Activated CD4-positive, alpha-beta memory T cell treated with anti-CD3 and anti-CD28 coated beads, Interleukin-2, amount 10 ng/mL, durations not matched to agents 7 days and 5 days (primary cell): ENCODE data around the gene SLC26A3. TPM values are rescaled to one million over a fixed set of nuclear protein-coding genes. Genes with fewer than 3 reads are reported as not detected.
A peak's percentile ranks its signal among the peaks of the same experiment; 100 is the strongest.

Experiments used
- CTCF ChIA-PET: fragments of 350-600 bp; sonication (Branson Sonifier 250); formaldehyde crosslinking; loops from one replicate; lab custom pipeline; 2021; ENCODE audit warnings: antibody characterized with exemption, inconsistent platforms; lab: Charles Lee
- POLR2A ChIA-PET: fragments of 350-600 bp; sonication (Branson Sonifier 250); formaldehyde crosslinking; loops from one replicate; lab custom pipeline; 2021; ENCODE audit warnings: antibody characterized with exemption; lab: Charles Lee
- DNase-seq: peaks from one replicate; pipeline ENCODE4 v3.0.0-alpha.2; 2020
- H3K27ac Mint-ChIP-seq: one replicate; pipeline ENCODE4 v1.8.0; 2021; ENCODE audit warnings: mild to moderate bottlenecking, mixed read lengths
- H3K27me3 Mint-ChIP-seq: one replicate; pipeline ENCODE4 v1.8.0; 2021; ENCODE audit warnings: mixed read lengths
- H3K36me3 Mint-ChIP-seq: one replicate; pipeline ENCODE4 v1.8.0; 2021; ENCODE audit warnings: low read depth, mixed read lengths
- H3K4me1 Mint-ChIP-seq: one replicate; pipeline ENCODE4 v1.8.0; 2021; ENCODE audit warnings: mixed read lengths
- H3K4me3 Mint-ChIP-seq: one replicate; pipeline ENCODE4 v1.8.0; 2021; ENCODE audit warnings: mild to moderate bottlenecking, mixed read lengths
- H3K9me3 Mint-ChIP-seq: one replicate; pipeline ENCODE4 v1.8.0; 2021; ENCODE audit warnings: mixed read lengths
- total RNA-seq, 2 experiments: library from RNA; stranded (reverse); gene quantifications; one replicate each; pipeline ENCODE4 v1.2.3, GENCODE V29; 2021

The SLC26A3 gene
- total RNA-seq, 2 experiments from 2014 or later = not detected

- H3K4me1 Mint-ChIP-seq = no peaks in the 10 kb centered on the region
- CTCF ChIA-PET = interaction anchor here (0.8 to 2.8 kb wide), 7 partner anchors 17 to 262 kb away, joined by 3 to 19 read pairs (median 4); no protein-coding TSS in a partner anchor
- H3K27ac Mint-ChIP-seq = no peak overlapping the region
- H3K36me3 Mint-ChIP-seq = no peaks in the 10 kb centered on the region
- peaks cover 16% of the 10 kb centered on the region for H3K27me3 Mint-ChIP-seq
- POLR2A ChIA-PET = interaction anchor here (1.0 kb wide), 1 partner anchor 64 kb away, joined by 4 read pairs; no protein-coding TSS in a partner anchor
- H3K4me3 Mint-ChIP-seq = no peak overlapping the region
- peak; percentile 53 for DNase-seq
- H3K9me3 Mint-ChIP-seq = no peaks in the 10 kb centered on the region
Measured at GRCh38 chr7:107725138-107725740, 77.8 kb downstream of the SLC26A3 start.

- Mint-ChIP-seq H3K36me3 (peaks cover 2% of the 10 kb centered on the region), H3K9me3 (no peaks in the 10 kb centered on the region), H3K27me3 (peaks cover 16% of the 10 kb centered on the region), H3K4me3 (no peak overlapping the region), H3K27ac (no peak overlapping the region), H3K4me1 (no peaks in the 10 kb centered on the region)
- CTCF ChIA-PET = interaction anchor here (0.7 to 2.8 kb wide), 3 partner anchors 10 to 576 kb away, joined by 3 to 19 read pairs (median 4); no protein-coding TSS in a partner anchor
- POLR2A ChIA-PET = no interaction called here
- DNase-seq = no peak
Measured at GRCh38 chr7:107723255-107723654, 79.8 kb downstream of the SLC26A3 start.

GRCh38 chr7:107721286-107721685, 81.7 kb downstream of the SLC26A3 start:
- no peaks in the 10 kb centered on the region for H3K9me3 Mint-ChIP-seq
- no peak for DNase-seq
- no peaks in the 10 kb centered on the region for H3K4me1 Mint-ChIP-seq
- H3K27me3 Mint-ChIP-seq = peaks cover 1% of the 10 kb centered on the region
- CTCF ChIA-PET = no interaction called here
- H3K4me3 Mint-ChIP-seq = no peak overlapping the region
- H3K36me3 Mint-ChIP-seq = peaks cover 3% of the 10 kb centered on the region
- POLR2A ChIA-PET = no interaction called here
- no peak overlapping the region for H3K27ac Mint-ChIP-seq

- Mint-ChIP-seq H3K9me3 (no peaks in the 10 kb centered on the region), H3K4me3 (no peak overlapping the region), H3K36me3 (peaks cover 9% of the 10 kb centered on the region), H3K27me3 (no peaks in the 10 kb centered on the region), H3K4me1 (no peaks in the 10 kb centered on the region), H3K27ac (no peak overlapping the region)
- ChIA-PET POLR2A (interaction anchor here (1.6 kb wide), 1 partner anchor 10 kb away, joined by 6 read pairs; no protein-coding TSS in a partner anchor), CTCF (interaction anchor here (1.9 kb wide), 1 partner anchor 925 kb away, joined by 4 read pairs; no protein-coding TSS in a partner anchor)
- no peak for DNase-seq
Measured at GRCh38 chr7:107718456-107719193, 84.4 kb downstream of the SLC26A3 start.

- Mint-ChIP-seq H3K27ac (no peak overlapping the region), H3K9me3 (no peaks in the 10 kb centered on the region), H3K27me3 (no peaks in the 10 kb centered on the region), H3K4me3 (no peak overlapping the region), H3K36me3 (peaks cover 32% of the 10 kb centered on the region), H3K4me1 (no peaks in the 10 kb centered on the region)
- no peak for DNase-seq
- ChIA-PET POLR2A (no interaction called here), CTCF (no interaction called here)
Measured at GRCh38 chr7:107715531-107715930, 87.5 kb downstream of the SLC26A3 start.

Other genes with a start within 250 kb of the SLC26A3 start
- 10 to 100 TPM; 40.1 to 45.3 TPM for gene COG5, start 239.3 kb downstream of the SLC26A3 start, total RNA-seq
- gene DUS4L, start 239.3 kb downstream of the SLC26A3 start, total RNA-seq = 1 to 10 TPM; 8.1 to 8.9 TPM
- 10 to 100 TPM; 49.1 to 52.5 TPM for gene BCAP29, start 223.0 kb downstream of the SLC26A3 start, total RNA-seq
- 10 to 100 TPM; 10.9 to 12.2 TPM for gene SLC26A4, start 142.4 kb downstream of the SLC26A3 start, total RNA-seq
- 10 to 100 TPM; 44.0 to 50.5 TPM for gene CBLL1, start 59.1 kb downstream of the SLC26A3 start, total RNA-seq
- 10 to 100 TPM; 68.2 to 70.6 TPM for gene DLD, start 88.0 kb upstream of the SLC26A3 start, total RNA-seq
- gene LAMB1, start 199.9 kb upstream of the SLC26A3 start, total RNA-seq = not detected